ENCODE measurements around the gene PLA2G2F. TPM values are rescaled to one million over a fixed set of nuclear protein-coding genes. Genes with fewer than 3 reads are reported as not detected.
A peak's percentile ranks its signal among the peaks of the same experiment; 100 is the strongest.

The PLA2G2F gene
- total RNA-seq, 5 donors from 2014 or later (not counting 1 experiment from before 2014, with no cell fraction given), result not detected

DNA sequence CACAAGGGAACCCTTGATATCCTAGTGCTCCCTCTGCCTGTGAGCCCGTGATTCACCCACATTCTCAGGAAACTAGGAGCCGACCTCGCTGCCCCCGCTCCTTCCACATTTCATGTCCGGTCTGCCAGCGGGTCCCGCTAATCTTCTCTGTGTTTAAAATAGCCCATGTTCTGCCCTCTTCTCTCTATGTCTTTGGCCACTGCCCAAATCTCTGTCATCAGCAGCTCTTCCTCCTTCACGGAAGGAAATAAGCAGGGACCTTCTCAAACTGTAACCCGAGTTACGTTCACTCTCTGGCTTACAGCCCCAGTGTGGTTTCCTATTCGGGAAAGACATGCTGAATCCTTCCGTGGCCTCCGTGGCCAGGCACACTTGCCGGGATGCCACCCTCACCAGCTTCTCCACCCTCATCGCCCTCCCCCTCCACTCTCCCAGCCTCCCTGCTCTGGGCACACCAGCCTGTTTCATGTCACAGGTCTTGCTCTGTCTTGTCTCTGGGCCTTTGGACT is 25.6 kb downstream of the PLA2G2F start:
- 87% methylated on average over 15 of the region's 15 CpGs for WGBS (ENCODE audit: insufficient coverage)
- Histone ChIP-seq H3K9me3 (no peaks in the 10 kb centered on the region), H3K4me1 (ENCODE audit: control insufficient read depth in 1 of 2, extremely low read depth in 1 of 2, insufficient read depth in 2 of 2, low read length in 2 of 2) (no peaks in the 10 kb centered on the region), H3K27ac (ENCODE audit: low read length) (no peak overlapping the region), H3K36me3 (ENCODE audit: control insufficient read depth in 2 of 2, extremely low read depth in 1 of 2, insufficient read depth in 1 of 2, low read length in 1 of 2) (no peaks in the 10 kb centered on the region), H3K4me3 (ENCODE audit: control insufficient read depth in 1 of 2, extremely low read depth in 1 of 2, low read length in 1 of 2) (no peak overlapping the region), H3K27me3 (replicated peaks in 1 of 2; ENCODE audit: control insufficient read depth in 2 of 2, extremely low read depth in 1 of 2, insufficient read depth in 2 of 2, low read length in 1 of 2) (peaks cover 0 to 30% of the 10 kb centered on the region in 2 experiments)
- H3K4me3 Mint-ChIP-seq, result peak overlapping the region in 1 of 3 donors; percentile 3
- ATAC-seq (replicated peaks in 1 of 4), result no peak
- H3K36me3 Mint-ChIP-seq, result peaks cover 10% of the 10 kb centered on the region
- peaks cover 10 to 28% (median 19%) of the 10 kb centered on the region in 3 donors for H3K9me3 Mint-ChIP-seq
- no peaks in the 10 kb centered on the region for H3K4me1 Mint-ChIP-seq
- ChIA-PET POLR2A (interaction anchor here in 1 of 2 donors (0.6 kb wide), 1 partner anchor 70 kb away, joined by 3 read pairs; no protein-coding TSS in a partner anchor), CTCF (interaction anchor here in 1 of 2 donors (1.5 kb wide), 1 partner anchor 31 kb away, joined by 4 read pairs; no protein-coding TSS in a partner anchor)
- no peak for DNase-seq
- H3K27me3 Mint-ChIP-seq, result no peaks in the 10 kb centered on the region
- H3K27ac Mint-ChIP-seq, result no peak overlapping the region

DNA sequence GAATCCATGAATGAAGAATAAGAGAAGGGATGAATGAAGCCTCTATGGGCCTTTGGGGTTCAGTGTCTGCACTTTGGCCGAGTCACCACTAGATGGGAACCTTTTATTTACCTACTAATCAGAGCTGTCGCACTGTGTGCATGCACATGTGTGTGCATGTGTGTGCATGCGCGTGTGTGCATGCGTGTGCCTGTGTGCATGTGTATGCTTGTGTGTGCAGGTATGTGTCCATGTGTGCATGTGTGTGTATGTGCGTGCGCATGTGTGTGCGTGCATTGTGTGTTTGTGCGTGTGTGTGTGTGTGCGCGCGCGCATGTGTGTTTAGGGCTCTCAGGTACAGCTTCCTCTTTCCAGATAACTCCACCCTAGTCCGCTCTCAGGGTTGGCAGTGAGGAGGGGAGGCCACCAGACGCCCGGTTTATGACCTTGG is 26.4 kb downstream of the PLA2G2F start:
- H3K27ac Mint-ChIP-seq, result no peak overlapping the region
- H3K4me3 Mint-ChIP-seq, result no peak overlapping the region
- Histone ChIP-seq H3K4me3 (ENCODE audit: control insufficient read depth in 1 of 2, extremely low read depth in 1 of 2, low read length in 1 of 2) (no peak overlapping the region), H3K9me3 (no peaks in the 10 kb centered on the region), H3K27me3 (replicated peaks in 1 of 2; ENCODE audit: control insufficient read depth in 2 of 2, extremely low read depth in 1 of 2, insufficient read depth in 2 of 2, low read length in 1 of 2) (peaks cover 0 to 33% of the 10 kb centered on the region in 2 experiments), H3K27ac (ENCODE audit: low read length) (no peak overlapping the region), H3K36me3 (ENCODE audit: control insufficient read depth in 2 of 2, extremely low read depth in 1 of 2, insufficient read depth in 1 of 2, low read length in 1 of 2) (no peaks in the 10 kb centered on the region), H3K4me1 (ENCODE audit: control insufficient read depth in 1 of 2, extremely low read depth in 1 of 2, insufficient read depth in 2 of 2, low read length in 2 of 2) (no peaks in the 10 kb centered on the region)
- WGBS (ENCODE audit: insufficient coverage), result no CpG with 5 or more reads among the region's 16 CpGs
- ATAC-seq (replicated peaks in 1 of 4), result no peak
- no peaks in the 10 kb centered on the region for H3K4me1 Mint-ChIP-seq
- H3K9me3 Mint-ChIP-seq, result peaks cover 10 to 23% (median 13%) of the 10 kb centered on the region in 3 donors
- H3K27me3 Mint-ChIP-seq, result no peaks in the 10 kb centered on the region
- DNase-seq, result peak in 1 of 35 experiments; percentile 5
- ChIA-PET POLR2A (no interaction called here), CTCF (interaction anchor here in 1 of 2 donors (1.5 kb wide), 1 partner anchor 30 kb away, joined by 4 read pairs; no protein-coding TSS in a partner anchor)
- H3K36me3 Mint-ChIP-seq, result peaks cover 10% of the 10 kb centered on the region

DNA sequence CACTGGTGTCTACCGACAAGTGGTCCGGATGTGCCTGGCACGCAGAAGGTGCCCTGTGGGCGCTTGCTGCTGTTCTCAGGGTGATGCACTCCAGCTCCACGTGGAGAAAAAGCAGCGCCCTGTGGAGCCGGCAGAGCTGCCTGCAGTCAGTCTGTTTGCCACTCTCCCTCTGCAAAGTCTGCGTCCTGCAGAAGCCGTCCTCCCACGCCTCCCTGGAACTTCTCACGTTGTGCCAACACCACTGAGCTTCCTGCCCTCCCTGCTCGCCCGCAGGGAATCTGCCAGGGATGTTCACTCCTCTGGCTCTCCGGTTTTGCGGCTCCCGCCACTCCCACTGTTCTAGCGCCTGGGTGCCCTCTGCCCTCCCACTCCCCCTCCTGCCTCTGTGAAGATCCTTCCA is 26.9 kb downstream of the PLA2G2F start:
- H3K4me1 ChIP-seq (ENCODE audit: control insufficient read depth in 1 of 2, extremely low read depth in 1 of 2, insufficient read depth in 2 of 2, low read length in 2 of 2), result peaks cover 0 to 5% of the 10 kb centered on the region in 2 experiments
- no peaks in the 10 kb centered on the region for H3K36me3 ChIP-seq (ENCODE audit: control insufficient read depth in 2 of 2, extremely low read depth in 1 of 2, insufficient read depth in 1 of 2, low read length in 1 of 2)
- H3K27me3 Mint-ChIP-seq, result no peaks in the 10 kb centered on the region
- DNase-seq (no peak), ATAC-seq (replicated peaks in 1 of 4) (no peak)
- no peak overlapping the region for H3K27ac ChIP-seq (ENCODE audit: low read length)
- peaks cover 0 to 30% of the 10 kb centered on the region in 2 experiments for H3K27me3 ChIP-seq (replicated peaks in 1 of 2; ENCODE audit: control insufficient read depth in 2 of 2, extremely low read depth in 1 of 2, insufficient read depth in 2 of 2, low read length in 1 of 2)
- peaks cover 10 to 17% (median 11%) of the 10 kb centered on the region in 3 donors for H3K9me3 Mint-ChIP-seq
- peaks cover 10% of the 10 kb centered on the region for H3K36me3 Mint-ChIP-seq
- peaks cover 0 to under 1% (median 0%) of the 10 kb centered on the region in 3 donors for H3K4me1 Mint-ChIP-seq
- ChIA-PET CTCF (interaction anchor here in 1 of 2 donors (1.5 kb wide), 1 partner anchor 30 kb away, joined by 4 read pairs; no protein-coding TSS in a partner anchor), POLR2A (no interaction called here)
- 80% methylated on average over 17 of the region's 17 CpGs for WGBS (ENCODE audit: insufficient coverage)
- no peak overlapping the region for H3K4me3 ChIP-seq (ENCODE audit: control insufficient read depth in 1 of 2, extremely low read depth in 1 of 2, low read length in 1 of 2)
- H3K4me3 Mint-ChIP-seq, result no peak overlapping the region
- H3K27ac Mint-ChIP-seq, result no peak overlapping the region
- no peaks in the 10 kb centered on the region for H3K9me3 ChIP-seq

DNA sequence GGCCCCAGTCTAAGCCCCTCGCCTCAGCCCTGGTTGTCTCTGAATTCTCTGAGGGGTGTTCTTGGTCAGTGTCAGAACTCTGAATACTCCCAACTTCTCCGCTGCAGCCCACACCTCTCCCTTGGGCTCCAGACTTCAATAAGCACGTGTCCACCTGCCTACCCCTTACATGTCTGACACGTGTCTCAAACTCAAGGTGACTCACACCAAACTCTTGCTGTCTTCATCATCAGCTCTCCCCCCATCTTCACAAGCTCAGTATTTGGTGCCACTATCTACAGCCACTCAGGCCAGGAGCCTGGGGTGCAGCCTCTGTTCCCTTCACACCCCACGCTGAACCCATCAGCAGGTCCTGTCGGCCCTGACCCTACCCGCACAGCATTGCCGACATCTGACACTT is 28.0 kb downstream of the PLA2G2F start:
- WGBS (ENCODE audit: insufficient coverage), result 79% methylated on average over 7 of the region's 8 CpGs
- H3K27me3 Mint-ChIP-seq, result no peaks in the 10 kb centered on the region
- ChIA-PET CTCF (no interaction called here), POLR2A (no interaction called here)
- H3K36me3 Mint-ChIP-seq, result peaks cover 10% of the 10 kb centered on the region
- Histone ChIP-seq H3K4me3 (ENCODE audit: control insufficient read depth in 1 of 2, extremely low read depth in 1 of 2, low read length in 1 of 2) (no peak overlapping the region), H3K4me1 (ENCODE audit: control insufficient read depth in 1 of 2, extremely low read depth in 1 of 2, insufficient read depth in 2 of 2, low read length in 2 of 2) (peaks cover 0 to 13% of the 10 kb centered on the region in 2 experiments), H3K27me3 (replicated peaks in 1 of 2; ENCODE audit: control insufficient read depth in 2 of 2, extremely low read depth in 1 of 2, insufficient read depth in 2 of 2, low read length in 1 of 2) (peaks cover 0 to 26% of the 10 kb centered on the region in 2 experiments), H3K27ac (ENCODE audit: low read length) (no peak overlapping the region), H3K36me3 (ENCODE audit: control insufficient read depth in 2 of 2, extremely low read depth in 1 of 2, insufficient read depth in 1 of 2, low read length in 1 of 2) (no peaks in the 10 kb centered on the region), H3K9me3 (no peaks in the 10 kb centered on the region)
- DNase-seq, result no peak
- no peak overlapping the region for H3K4me3 Mint-ChIP-seq
- ATAC-seq (replicated peaks in 1 of 4), result no peak
- peaks cover 7 to 8% (median 8%) of the 10 kb centered on the region in 3 donors for H3K4me1 Mint-ChIP-seq
- H3K27ac Mint-ChIP-seq, result no peak overlapping the region
- peaks cover 9 to 11% (median 10%) of the 10 kb centered on the region in 3 donors for H3K9me3 Mint-ChIP-seq

DNA sequence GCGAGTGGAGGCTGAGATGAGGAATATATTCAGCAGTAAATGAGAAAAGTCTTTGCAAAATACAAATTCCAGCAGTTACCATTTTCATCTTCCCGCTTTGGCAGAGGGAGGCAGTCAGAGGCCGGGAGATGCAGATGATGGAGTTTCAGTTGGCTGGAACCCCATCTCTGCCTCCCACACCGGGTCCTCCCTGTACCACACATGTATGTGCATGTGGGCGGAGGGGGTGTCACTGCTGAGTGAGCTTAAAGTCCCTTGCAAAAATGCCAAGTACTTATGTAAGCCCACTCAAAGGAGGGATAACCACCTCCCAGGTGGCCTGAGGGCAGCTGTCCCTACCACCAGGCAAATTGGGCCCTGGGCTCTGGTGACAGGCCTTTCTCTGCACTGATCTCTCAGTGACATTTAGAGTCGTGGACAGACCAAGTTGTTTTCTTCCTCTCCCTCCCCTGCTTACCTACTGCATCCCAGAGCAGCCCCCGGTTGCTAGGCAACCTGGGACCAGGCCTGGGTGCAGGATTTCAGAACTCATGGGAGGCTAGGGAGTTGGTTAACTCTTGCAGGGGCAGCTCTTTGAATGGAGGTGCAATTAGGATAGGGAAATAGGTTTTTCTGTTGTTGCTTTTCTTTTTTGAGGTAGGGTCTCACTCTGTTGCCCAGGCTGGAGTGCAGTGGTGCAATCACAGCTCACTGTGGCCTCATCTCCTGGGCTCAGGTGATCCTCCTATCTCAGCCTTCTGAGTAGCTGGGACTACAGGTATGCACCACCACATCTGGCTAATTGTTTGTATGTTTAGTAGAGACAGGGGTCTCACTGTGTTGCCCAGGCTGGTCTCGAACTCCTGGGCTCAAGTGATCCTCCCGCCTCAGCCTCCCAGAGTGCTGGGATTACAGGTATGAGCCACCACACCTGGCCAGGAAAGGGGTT is 29.7 kb downstream of the PLA2G2F start:
- Histone ChIP-seq H3K4me1 (ENCODE audit: control insufficient read depth in 1 of 2, extremely low read depth in 1 of 2, insufficient read depth in 2 of 2, low read length in 2 of 2) (peaks cover 0 to 14% of the 10 kb centered on the region in 2 experiments), H3K9me3 (no peaks in the 10 kb centered on the region), H3K36me3 (ENCODE audit: control insufficient read depth in 2 of 2, extremely low read depth in 1 of 2, insufficient read depth in 1 of 2, low read length in 1 of 2) (no peaks in the 10 kb centered on the region), H3K27me3 (replicated peaks in 1 of 2; ENCODE audit: control insufficient read depth in 2 of 2, extremely low read depth in 1 of 2, insufficient read depth in 2 of 2, low read length in 1 of 2) (peaks cover 0 to 26% of the 10 kb centered on the region in 2 experiments), H3K4me3 (ENCODE audit: control insufficient read depth in 1 of 2, extremely low read depth in 1 of 2, low read length in 1 of 2) (no peak overlapping the region), H3K27ac (ENCODE audit: low read length) (no peak overlapping the region)
- Mint-ChIP-seq H3K27me3 (no peaks in the 10 kb centered on the region), H3K9me3 (peaks cover 6 to 10% (median 9%) of the 10 kb centered on the region in 3 donors), H3K27ac (no peak overlapping the region), H3K4me1 (peaks cover 9 to 12% (median 12%) of the 10 kb centered on the region in 3 donors), H3K36me3 (peaks cover 4% of the 10 kb centered on the region), H3K4me3 (no peak overlapping the region)
- ATAC-seq (replicated peaks in 1 of 4), result no peak
- WGBS (ENCODE audit: insufficient coverage), result 83% methylated on average over 1 of the region's 9 CpGs
- no peak for DNase-seq
- CTCF ChIA-PET, result no interaction called here
- POLR2A ChIA-PET, result no interaction called here

DNA sequence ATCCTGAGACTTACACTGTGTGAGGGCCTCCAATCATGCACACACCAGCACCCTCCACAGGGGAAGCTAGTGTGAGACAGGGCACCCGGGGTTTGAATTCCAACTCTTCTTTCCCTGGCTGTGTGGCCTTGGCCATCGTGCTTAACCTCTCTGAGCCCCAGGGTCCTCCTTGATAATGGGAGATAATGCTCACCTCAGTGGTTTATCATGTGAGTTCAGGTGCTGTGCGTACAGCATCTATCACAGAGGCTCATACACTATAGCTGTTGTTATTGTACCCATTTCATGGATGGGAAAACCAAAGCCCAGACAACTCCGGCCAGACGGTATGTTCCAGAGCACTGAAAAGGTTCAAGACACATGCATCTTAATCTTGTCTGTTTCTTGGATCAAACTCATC is 30.8 kb downstream of the PLA2G2F start:
- ATAC-seq (replicated peaks in 1 of 4) (no peak), DNase-seq (no peak)
- H3K36me3 Mint-ChIP-seq, result peaks cover 4% of the 10 kb centered on the region
- Histone ChIP-seq H3K9me3 (no peaks in the 10 kb centered on the region), H3K27me3 (replicated peaks in 1 of 2; ENCODE audit: control insufficient read depth in 2 of 2, extremely low read depth in 1 of 2, insufficient read depth in 2 of 2, low read length in 1 of 2) (peaks cover 0 to 20% of the 10 kb centered on the region in 2 experiments), H3K4me1 (ENCODE audit: control insufficient read depth in 1 of 2, extremely low read depth in 1 of 2, insufficient read depth in 2 of 2, low read length in 2 of 2) (peaks cover 0 to 14% of the 10 kb centered on the region in 2 experiments), H3K4me3 (ENCODE audit: control insufficient read depth in 1 of 2, extremely low read depth in 1 of 2, low read length in 1 of 2) (no peak overlapping the region), H3K36me3 (ENCODE audit: control insufficient read depth in 2 of 2, extremely low read depth in 1 of 2, insufficient read depth in 1 of 2, low read length in 1 of 2) (no peaks in the 10 kb centered on the region), H3K27ac (ENCODE audit: low read length) (no peak overlapping the region)
- no peak overlapping the region for H3K4me3 Mint-ChIP-seq
- H3K4me1 Mint-ChIP-seq, result peaks cover 9 to 14% (median 14%) of the 10 kb centered on the region in 3 donors
- ChIA-PET POLR2A (no interaction called here), CTCF (interaction anchor here (0.6 to 1.0 kb wide), 2 partner anchors 17 to 421 kb away, joined by 3 read pairs; no protein-coding TSS in a partner anchor)
- H3K9me3 Mint-ChIP-seq, result peaks cover 4 to 5% (median 5%) of the 10 kb centered on the region in 3 donors
- no peaks in the 10 kb centered on the region for H3K27me3 Mint-ChIP-seq
- no peak overlapping the region for H3K27ac Mint-ChIP-seq
- 92% methylated on average over 2 of the region's 5 CpGs for WGBS (ENCODE audit: insufficient coverage)

Data from T-cell (primary cell).